Lung (tissue), 12 donors: ENCODE data around the gene C3AR1. TPM values are rescaled to one million over a fixed set of nuclear protein-coding genes. Genes with fewer than 3 reads are reported as not detected.

ENCODE experiments used
- ATAC-seq: fragments of 200-7000 bp; cut with Tn5 transposase; one replicate; pipeline ENCODE4 v1.9.1; 2020; ENCODE audit warnings: moderate number of reproducible peaks; ENCODE audit not compliant: insufficient read depth, low FRiP score
- DNase-seq, 3 donors: peaks; one replicate each; pipeline ENCODE4 v3.0.0-alpha.2; 2013 to 2017
- H3K27ac ChIP-seq, 2 donors: one replicate each; pipeline ENCODE4 v1.5.1; 2013; ENCODE audit warnings: mild to moderate bottlenecking in 2 of 2, moderate library complexity in 2 of 2, control low read depth in 1 of 2, inconsistent platforms in 1 of 2, low read depth in 1 of 2, low read length in 1 of 2
- H3K27me3 ChIP-seq, 3 donors: one replicate each; pipeline ENCODE4 v1.5.1; 2013; ENCODE audit warnings: low read length in 2 of 3; ENCODE audit not compliant: control insufficient read depth in 3 of 3, insufficient read depth in 3 of 3
- H3K36me3 ChIP-seq, 4 donors: one replicate each; pipeline ENCODE4 v1.5.1; 2013; ENCODE audit warnings: low read length in 4 of 4, mild to moderate bottlenecking in 1 of 4, moderate library complexity in 1 of 4; ENCODE audit not compliant: control insufficient read depth in 4 of 4, insufficient read depth in 4 of 4
- H3K4me1 ChIP-seq, 5 donors: one replicate each; pipeline ENCODE4 v1.5.1; 2013; ENCODE audit warnings: low read length in 5 of 5, mild to moderate bottlenecking in 2 of 5, moderate library complexity in 1 of 5; ENCODE audit not compliant: control insufficient read depth in 5 of 5, insufficient read depth in 5 of 5
- H3K4me3 ChIP-seq: one replicate; pipeline ENCODE4 v1.5.1; 2013; ENCODE audit warnings: mild to moderate bottlenecking, control low read depth, moderate library complexity
- H3K9ac ChIP-seq, 2 donors: one replicate each; pipeline ENCODE4 v1.5.1; 2013; ENCODE audit warnings: low read length in 2 of 2, control low read depth in 1 of 2; ENCODE audit not compliant: insufficient read depth in 1 of 2
- H3K9me3 ChIP-seq, 4 donors: one replicate each; pipeline ENCODE4 v1.5.1; 2013; ENCODE audit warnings: low read length in 3 of 4, mild to moderate bottlenecking in 1 of 4, moderate library complexity in 1 of 4; ENCODE audit not compliant: control insufficient read depth in 4 of 4, insufficient read depth in 3 of 4
- CTCF ChIP-seq: IDR thresholded peaks from 2 replicates; pipeline ENCODE4 v1.5.1; 2012; ENCODE audit warnings: mild to moderate bottlenecking; ENCODE audit errors: control extremely low read depth, extremely low read depth
- WGBS, 2 donors: extraction: QIAGEN DNeasy Blood & Tissue Kit; methylation state at CpG; one replicate each; pipeline ENCODE4 v1.1.7; 2013; 5-methylcytosine and 5-hydroxymethylcytosine counted together
- polyA plus RNA-seq, 2 donors: library from polyadenylated mRNA; stranded (reverse); fragments of 200-250 nt; gene quantifications; one replicate each; pipeline ENCODE4 v1.2.1, GENCODE V29; 2013
- total RNA-seq, 2 donors: library from RNA; depleted of rRNA in 1 of 2; stranded (reverse); fragments of >200 nt in 1 of 2; gene quantifications; one replicate each; pipeline ENCODE4 v1.2.1, GENCODE V29; 2014 to 2021
- donor health status: control.
- donor health status: control.
- donor health status: Bipolar disorder and iron deficiency.
- donor health status: healthy.
- donor health status: DM: yes; HTN: yes; CAD: no.

C3AR1 gene
- total and polyA plus RNA-seq, 4 donors = 6.9 to 209 (median 26.3) TPM

GRCh38 chr12:8030189-8030588 is 36.0 kb downstream of the C3AR1 start:
- Histone ChIP-seq H3K27me3 (no peaks in the 10 kb centered on the region), H3K9me3 (no peaks in the 10 kb centered on the region), H3K4me1 (peaks cover 6 to 24% (median 18%) of the 10 kb centered on the region in 5 donors), H3K4me3 (no peak overlapping the region), H3K36me3 (peaks cover 0 to 2% (median 0%) of the 10 kb centered on the region in 4 donors), H3K27ac (no peak overlapping the region), H3K9ac (no peak overlapping the region)
- DNase-seq = no peak
- TF ChIP-seq CTCF = no peak
- ATAC-seq = no peak
- WGBS, 2 donors = 77 to 84% methylated on average over 3 of the region's 3 CpGs

GRCh38 chr12:8028267-8028666 is 37.9 kb downstream of the C3AR1 start:
- TF ChIP-seq CTCF = no peak
- ATAC-seq (no peak), DNase-seq (no peak)
- Histone ChIP-seq H3K36me3 (peaks cover 0 to 2% (median 0%) of the 10 kb centered on the region in 4 donors), H3K9me3 (no peaks in the 10 kb centered on the region), H3K27me3 (no peaks in the 10 kb centered on the region), H3K4me3 (no peak overlapping the region), H3K9ac (no peak overlapping the region), H3K4me1 (peaks cover 0 to 5% (median 2%) of the 10 kb centered on the region in 5 donors), H3K27ac (no peak overlapping the region)
- 97% methylated on average over 15 of the region's 15 CpGs for WGBS, 2 donors

- Histone ChIP-seq H3K9ac (no peak overlapping the region), H3K4me3 (no peak overlapping the region), H3K9me3 (no peaks in the 10 kb centered on the region), H3K27me3 (no peaks in the 10 kb centered on the region), H3K27ac (no peak overlapping the region), H3K36me3 (peaks cover 0 to 2% (median 0%) of the 10 kb centered on the region in 4 donors), H3K4me1 (peaks cover 0 to 5% (median 0%) of the 10 kb centered on the region in 5 donors)
- DNase-seq = no peak
- no peak for ATAC-seq
- 68 to 82% methylated on average over 5 of the region's 5 CpGs for WGBS, 2 donors
- TF ChIP-seq CTCF = no peak
Measured at GRCh38 chr12:8027856-8028255, 38.3 kb downstream of the C3AR1 start.

GRCh38 chr12:8026291-8026900 is 39.8 kb downstream of the C3AR1 start:
- Histone ChIP-seq H3K4me1 (no peaks in the 10 kb centered on the region), H3K36me3 (peaks cover 0 to 2% (median 0%) of the 10 kb centered on the region in 4 donors), H3K4me3 (peak overlapping the region; percentile 67), H3K27ac (peak overlapping the region; percentile 96 to 100), H3K9me3 (no peaks in the 10 kb centered on the region), H3K9ac (peak overlapping the region; percentile 72 to 97), H3K27me3 (peaks cover 0 to 2% (median 0%) of the 10 kb centered on the region in 3 donors)
- TF ChIP-seq CTCF = no peak
- DNase-seq = peak; percentile 99 to 100 (median 100)
- peak; percentile 99 for ATAC-seq
- 0% methylated on average over 27 of the region's 27 CpGs for WGBS, 2 donors
